DOHH2 (cell line): ENCODE results near the gene ATP2B2.

ENCODE experiments used
- H3F3A ChIP-seq: fragments of 200-600 bp; sonication (generic), shearing (Covaris generic); 2 replicates; pipeline ENCODE4 v1.6.0; 2016; ENCODE audit warnings: antibody characterized with exemption, mild to moderate bottlenecking; ENCODE audit not compliant: control insufficient read depth, insufficient read depth
- H3K27ac ChIP-seq: fragments of 200-600 bp; sonication (generic); 2 replicates; pipeline ENCODE4 v1.5.1; 2014; ENCODE audit warnings: low read depth, mild to moderate bottlenecking, low read length, moderate library complexity
- H3K27me3 ChIP-seq: fragments of 200-600 bp; sonication (generic); 2 replicates; pipeline ENCODE4 v1.6.1; 2014; ENCODE audit warnings: mild to moderate bottlenecking, low read length, mixed read lengths; ENCODE audit not compliant: control insufficient read depth
- H3K36me3 ChIP-seq: fragments of 200-600 bp; sonication (generic); 2 replicates; pipeline ENCODE4 v1.6.1; 2014; ENCODE audit warnings: mild to moderate bottlenecking, low read length, moderate library complexity, mixed read lengths; ENCODE audit not compliant: control insufficient read depth
- H3K4me1 ChIP-seq: fragments of 200-600 bp; sonication (generic); 2 replicates; pipeline ENCODE4 v1.6.1; 2014; ENCODE audit warnings: mild to moderate bottlenecking, low read length, mixed read lengths; ENCODE audit not compliant: control insufficient read depth
- H3K4me2 ChIP-seq: fragments of 200-600 bp; sonication (generic); 2 replicates; pipeline ENCODE4 v1.6.0; 2014; ENCODE audit warnings: mild to moderate bottlenecking, low read length, moderate library complexity
- H3K4me3 ChIP-seq: fragments of 200-600 bp; sonication (generic); 2 replicates; pipeline ENCODE4 v1.5.1; 2014; ENCODE audit warnings: mild to moderate bottlenecking, low read length, mixed read lengths
- H3K79me2 ChIP-seq: fragments of 200-600 bp; sonication (generic); 2 replicates; pipeline ENCODE4 v1.6.1; 2014; ENCODE audit warnings: mild to moderate bottlenecking, low read length, mixed read lengths; ENCODE audit not compliant: control insufficient read depth
- H3K9me2 ChIP-seq: fragments of 200-600 bp; sonication (generic); replicated peaks from 2 replicates; pipeline ENCODE4 v1.6.1; 2014; ENCODE audit warnings: mild to moderate bottlenecking, low read length, mixed read lengths; ENCODE audit not compliant: control insufficient read depth
- H3K9me3 ChIP-seq: fragments of 200-600 bp; sonication (generic); 2 replicates; pipeline ENCODE4 v1.6.1; 2014; ENCODE audit warnings: antibody characterized with exemption, low read length, mixed read lengths; ENCODE audit not compliant: control insufficient read depth, insufficient read depth
- H4K20me1 ChIP-seq: fragments of 200-600 bp; sonication (generic); 2 replicates; pipeline ENCODE4 v1.6.0; 2014; ENCODE audit warnings: low read depth, mild to moderate bottlenecking, antibody characterized with exemption, low read length, moderate library complexity; ENCODE audit not compliant: control insufficient read depth, insufficient read depth
- EZH2phosphoT487 ChIP-seq: fragments of 200-600 bp; sonication (generic); IDR thresholded peaks from 2 replicates; pipeline ENCODE4 v1.6.1; 2017; ENCODE audit warnings: borderline replicate concordance, mild to moderate bottlenecking, antibody characterized with exemption, low read length, moderate library complexity, mixed read lengths
- TF ChIP-seq, protein P1 (sequence below): fragments of 200-600 bp; sonication (generic); IDR thresholded peaks from one replicate; pipeline ENCODE4 v1.5.1; 2014; ENCODE audit warnings: antibody characterized with exemption, mild to moderate bottlenecking, low read depth, low read length; ENCODE audit not compliant: poor library complexity, severe bottlenecking

Gene ATP2B2

DNA sequence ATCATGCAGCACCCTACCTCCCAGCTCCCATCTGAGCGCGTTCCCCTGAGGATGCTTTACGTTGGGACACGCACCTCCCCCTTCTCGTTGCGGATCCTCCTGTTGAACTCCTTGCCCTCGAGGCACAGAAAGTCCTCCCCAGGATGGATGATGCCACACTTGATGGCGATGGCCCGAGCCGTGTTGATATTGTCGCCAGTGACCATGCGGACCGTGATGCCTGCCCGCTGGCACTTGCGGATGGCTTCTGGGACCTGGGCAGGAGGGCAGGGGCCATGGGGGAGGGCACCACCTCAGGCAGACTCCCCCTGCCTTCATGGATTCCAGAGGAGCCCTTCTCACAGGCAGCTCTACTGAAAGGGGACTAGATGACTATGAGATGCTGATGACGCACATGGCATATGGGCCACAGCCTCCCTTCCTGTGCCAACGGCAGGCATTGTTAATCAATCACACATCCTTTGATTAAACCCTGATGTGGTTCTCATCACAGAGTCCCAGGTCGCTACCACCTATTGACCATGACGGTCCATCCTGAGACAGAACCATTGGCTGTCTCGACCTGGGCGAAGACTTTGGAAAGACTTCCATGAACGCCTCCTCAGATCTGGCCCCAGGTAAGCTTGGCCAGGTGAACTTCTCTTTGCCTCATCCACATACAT, 154.9 kb downstream of the ATP2B2 start:
- Histone ChIP-seq H3F3A (no peaks in the 10 kb centered on the region), H3K9me3 (no peaks in the 10 kb centered on the region), H3K79me2 (no peaks in the 10 kb centered on the region), H3K9me2 (no peaks in the 10 kb centered on the region), H3K27me3 (peaks cover 12% of the 10 kb centered on the region), H3K27ac (no peak overlapping the region), H3K36me3 (no peaks in the 10 kb centered on the region), H3K4me3 (no peak overlapping the region), H3K4me2 (no peak overlapping the region), H3K4me1 (peaks cover 10% of the 10 kb centered on the region), H4K20me1 (no peaks in the 10 kb centered on the region)
- TF ChIP-seq, protein P1, sequence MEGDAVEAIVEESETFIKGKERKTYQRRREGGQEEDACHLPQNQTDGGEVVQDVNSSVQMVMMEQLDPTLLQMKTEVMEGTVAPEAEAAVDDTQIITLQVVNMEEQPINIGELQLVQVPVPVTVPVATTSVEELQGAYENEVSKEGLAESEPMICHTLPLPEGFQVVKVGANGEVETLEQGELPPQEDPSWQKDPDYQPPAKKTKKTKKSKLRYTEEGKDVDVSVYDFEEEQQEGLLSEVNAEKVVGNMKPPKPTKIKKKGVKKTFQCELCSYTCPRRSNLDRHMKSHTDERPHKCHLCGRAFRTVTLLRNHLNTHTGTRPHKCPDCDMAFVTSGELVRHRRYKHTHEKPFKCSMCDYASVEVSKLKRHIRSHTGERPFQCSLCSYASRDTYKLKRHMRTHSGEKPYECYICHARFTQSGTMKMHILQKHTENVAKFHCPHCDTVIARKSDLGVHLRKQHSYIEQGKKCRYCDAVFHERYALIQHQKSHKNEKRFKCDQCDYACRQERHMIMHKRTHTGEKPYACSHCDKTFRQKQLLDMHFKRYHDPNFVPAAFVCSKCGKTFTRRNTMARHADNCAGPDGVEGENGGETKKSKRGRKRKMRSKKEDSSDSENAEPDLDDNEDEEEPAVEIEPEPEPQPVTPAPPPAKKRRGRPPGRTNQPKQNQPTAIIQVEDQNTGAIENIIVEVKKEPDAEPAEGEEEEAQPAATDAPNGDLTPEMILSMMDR = no peak
- no peak for TF ChIP-seq EZH2phosphoT487

DNA sequence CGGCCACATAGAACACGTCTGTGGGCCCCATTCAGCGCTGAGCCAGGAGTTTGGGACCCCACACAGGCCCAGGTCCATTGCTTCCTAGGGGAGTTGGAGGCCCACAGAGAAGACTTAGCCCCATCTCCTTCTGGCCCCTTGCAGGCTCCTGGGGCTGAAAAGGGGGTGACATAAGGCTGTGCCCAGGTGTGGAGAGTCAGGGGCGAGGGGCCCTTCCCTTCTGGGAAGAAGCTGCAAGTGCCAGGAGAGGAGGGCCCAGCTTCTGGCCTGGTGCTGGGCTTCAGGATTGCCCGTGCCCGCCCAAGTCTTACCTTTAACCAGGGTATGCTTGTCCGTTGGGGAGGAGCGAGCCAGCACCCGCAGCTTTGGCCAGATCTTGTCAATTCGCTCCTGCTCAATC, 155.6 kb downstream of the ATP2B2 start:
- TF ChIP-seq, protein P1 = no peak
- no peak for TF ChIP-seq EZH2phosphoT487
- no peak overlapping the region for H3K27ac ChIP-seq
- no peaks in the 10 kb centered on the region for H4K20me1 ChIP-seq
- H3K27me3 ChIP-seq = peaks cover 11% of the 10 kb centered on the region
- H3K9me2 ChIP-seq = no peaks in the 10 kb centered on the region
- H3K4me2 ChIP-seq = no peak overlapping the region
- H3K36me3 ChIP-seq = no peaks in the 10 kb centered on the region
- no peaks in the 10 kb centered on the region for H3K79me2 ChIP-seq
- no peaks in the 10 kb centered on the region for H3K9me3 ChIP-seq
- H3K4me3 ChIP-seq = no peak overlapping the region
- no peaks in the 10 kb centered on the region for H3F3A ChIP-seq
- H3K4me1 ChIP-seq = peaks cover 10% of the 10 kb centered on the region

GRCh38 chr3:10348404-10348721, 157.0 kb downstream of the ATP2B2 start:
- Histone ChIP-seq H3K4me1 (no peaks in the 10 kb centered on the region), H3K9me3 (no peaks in the 10 kb centered on the region), H3F3A (no peaks in the 10 kb centered on the region), H3K4me2 (no peak overlapping the region), H3K27ac (no peak overlapping the region), H3K9me2 (no peaks in the 10 kb centered on the region), H3K79me2 (no peaks in the 10 kb centered on the region), H3K27me3 (peaks cover 7% of the 10 kb centered on the region; the same call in 1 of the 2 replicates), H3K4me3 (no peak overlapping the region), H4K20me1 (no peaks in the 10 kb centered on the region), H3K36me3 (no peaks in the 10 kb centered on the region)
- TF ChIP-seq, protein P1 = no peak
- no peak for TF ChIP-seq EZH2phosphoT487
